H9 (cell line): ENCODE measurements around the gene ADAMTS16. TPM values are rescaled to one million over a fixed set of nuclear protein-coding genes. Genes with fewer than 3 reads are reported as not detected.

Experiments used
- DNase-seq: peaks from one replicate; pipeline ENCODE4 v3.0.0-alpha.2; 2017
- H2AFZ ChIP-seq: one replicate; pipeline ENCODE4 v1.6.1; 2013; ENCODE audit warnings: mild to moderate bottlenecking, low read length, control low read depth, moderate library complexity
- H2AK5ac ChIP-seq: 2 replicates; pipeline ENCODE4 v1.6.1; 2013; ENCODE audit warnings: low read length, control low read depth, mixed read lengths; ENCODE audit not compliant: insufficient read length
- H2BK120ac ChIP-seq: one replicate; pipeline ENCODE4 v1.6.1; 2013; ENCODE audit warnings: low read depth, mild to moderate bottlenecking, low read length, control low read depth, inconsistent platforms; ENCODE audit not compliant: poor library complexity, severe bottlenecking
- H2BK12ac ChIP-seq: 2 replicates; pipeline ENCODE4 v1.6.1; 2013; ENCODE audit warnings: low read length, control low read depth, mixed read lengths, low read depth; ENCODE audit not compliant: insufficient read length
- H2BK15ac ChIP-seq: 2 replicates; pipeline ENCODE4 v1.6.1; 2013; ENCODE audit warnings: low read depth, low read length, control low read depth
- H2BK20ac ChIP-seq: one replicate; pipeline ENCODE4 v1.6.1; 2013; ENCODE audit warnings: low read depth, mild to moderate bottlenecking, low read length, control low read depth, inconsistent platforms; ENCODE audit not compliant: poor library complexity, severe bottlenecking
- H2BK5ac ChIP-seq: 2 replicates; pipeline ENCODE4 v1.6.1; 2013; ENCODE audit warnings: low read length, control low read depth, mixed read lengths; ENCODE audit not compliant: insufficient read length
- H3K14ac ChIP-seq: 2 replicates; pipeline ENCODE4 v1.6.1; 2013; ENCODE audit warnings: low read length, control low read depth; ENCODE audit not compliant: insufficient read depth
- H3K18ac ChIP-seq: 2 replicates; pipeline ENCODE4 v1.6.1; 2013; ENCODE audit warnings: low read depth, mild to moderate bottlenecking, mixed read lengths, low read length, control low read depth; ENCODE audit not compliant: insufficient read length
- H3K23ac ChIP-seq: 2 replicates; pipeline ENCODE4 v1.6.1; 2013; ENCODE audit warnings: low read length, control low read depth, mixed read lengths, low read depth; ENCODE audit not compliant: insufficient read length
- H3K23me2 ChIP-seq: 2 replicates; pipeline ENCODE4 v1.6.1; 2013; ENCODE audit warnings: low read depth, mild to moderate bottlenecking, mixed read lengths, low read length, control low read depth; ENCODE audit not compliant: insufficient read length, poor library complexity, severe bottlenecking
- H3K27ac ChIP-seq: 2 replicates; pipeline ENCODE4 v1.5.1; 2013; ENCODE audit warnings: low read length, control low read depth, mixed read lengths, low read depth; ENCODE audit not compliant: insufficient read length
- H3K27me3 ChIP-seq: 2 replicates; pipeline ENCODE4 v1.6.1; 2013; ENCODE audit warnings: low read length, control low read depth, inconsistent platforms; ENCODE audit not compliant: insufficient read depth
- H3K4ac ChIP-seq: 2 replicates; pipeline ENCODE4 v1.6.1; 2013; ENCODE audit warnings: low read depth, mild to moderate bottlenecking, control low read depth, inconsistent platforms, low read length, moderate library complexity
- H3K4me1 ChIP-seq: 2 replicates; pipeline ENCODE4 v1.6.1; 2013; ENCODE audit warnings: low read length, control low read depth, inconsistent platforms; ENCODE audit not compliant: insufficient read depth
- H3K4me2 ChIP-seq: 2 replicates; pipeline ENCODE4 v1.6.1; 2013; ENCODE audit warnings: low read length, control low read depth, mixed read lengths; ENCODE audit not compliant: insufficient read length, insufficient read depth
- H3K56ac ChIP-seq: 2 replicates; pipeline ENCODE4 v1.6.1; 2013; ENCODE audit warnings: low read depth, mild to moderate bottlenecking, mixed read lengths, low read length, control low read depth; ENCODE audit not compliant: insufficient read length
- H3K79me1 ChIP-seq: 2 replicates; pipeline ENCODE4 v1.6.1; 2013; ENCODE audit warnings: low read depth, mild to moderate bottlenecking, moderate library complexity, low read length, control low read depth, inconsistent platforms; ENCODE audit not compliant: insufficient read depth, poor library complexity, severe bottlenecking
- H3K79me2 ChIP-seq: 2 replicates; pipeline ENCODE4 v1.6.1; 2013; ENCODE audit warnings: low read length, control low read depth, inconsistent platforms; ENCODE audit not compliant: insufficient read depth
- H3K9ac ChIP-seq: 2 replicates; pipeline ENCODE4 v1.6.1; 2013; ENCODE audit warnings: low read length, control low read depth, mixed read lengths; ENCODE audit not compliant: insufficient read length; ENCODE audit errors: extremely low read depth
- H3K9me3 ChIP-seq: one replicate; pipeline ENCODE4 v1.6.1; 2013; ENCODE audit warnings: low read depth, low read length, inconsistent platforms; ENCODE audit not compliant: control insufficient read depth
- H3T11ph ChIP-seq: one replicate; pipeline ENCODE4 v1.6.1; 2013; ENCODE audit warnings: mild to moderate bottlenecking, low read length, control low read depth, inconsistent platforms
- H4K20me1 ChIP-seq: one replicate; pipeline ENCODE4 v1.6.1; 2013; ENCODE audit not compliant: control insufficient read depth, insufficient read length, insufficient read depth
- H4K5ac ChIP-seq: 2 replicates; pipeline ENCODE4 v1.6.1; 2013; ENCODE audit warnings: low read depth, mild to moderate bottlenecking, mixed read lengths, low read length, control low read depth; ENCODE audit not compliant: insufficient read length
- H4K8ac ChIP-seq: replicated peaks from 2 replicates; pipeline ENCODE4 v1.6.1; 2013; ENCODE audit warnings: low read length, control low read depth, mixed read lengths, low read depth; ENCODE audit not compliant: insufficient read length
- H4K91ac ChIP-seq: 2 replicates; pipeline ENCODE4 v1.6.1; 2013; ENCODE audit warnings: low read depth, mild to moderate bottlenecking, moderate library complexity, mixed read lengths, low read length, control low read depth; ENCODE audit not compliant: insufficient read length
- H3K27ac Mint-ChIP-seq, 3 experiments: 2 replicates in 2 of 3; 3 replicates in 1 of 3; pipeline ENCODE4 v1.8.0; 2020 to 2021; ENCODE audit warnings: mixed read lengths in 3 of 3, mild to moderate bottlenecking in 1 of 3, moderate library complexity in 1 of 3
- H3K27me3 Mint-ChIP-seq: 2 replicates; pipeline ENCODE4 v1.8.0; 2021; ENCODE audit warnings: low read depth, mild to moderate bottlenecking, moderate library complexity, mixed read lengths
- H3K36me3 Mint-ChIP-seq, 3 experiments: 2 replicates in 2 of 3; 3 replicates in 1 of 3; pipeline ENCODE4 v1.8.0; 2020 to 2021; ENCODE audit warnings: low read depth in 3 of 3, mixed read lengths in 3 of 3; ENCODE audit not compliant: insufficient read depth in 1 of 3
- H3K4me1 Mint-ChIP-seq, 2 experiments: 2 replicates each; pipeline ENCODE4 v1.8.0; 2020; ENCODE audit warnings: mixed read lengths in 2 of 2
- H3K4me3 Mint-ChIP-seq, 2 experiments: 2 replicates in 1 of 2; 3 replicates in 1 of 2; pipeline ENCODE4 v1.8.0; 2020 to 2021; ENCODE audit warnings: mild to moderate bottlenecking in 2 of 2, mixed read lengths in 2 of 2, moderate library complexity in 1 of 2
- H3K9me3 Mint-ChIP-seq, 2 experiments: 2 replicates in 1 of 2; 3 replicates in 1 of 2; pipeline ENCODE4 v1.8.0; 2020; ENCODE audit warnings: mild to moderate bottlenecking in 2 of 2, mixed read lengths in 2 of 2, moderate library complexity in 1 of 2
- CTCF ChIP-seq: fragments of 200-600 bp; sonication (generic); conservative IDR thresholded peaks from 3 replicates; pipeline ENCODE4 v1.8.0; 2021; ENCODE audit warnings: antibody characterized with exemption, mild to moderate bottlenecking
- WGBS: extraction: QIAGEN DNeasy Blood & Tissue Kit; methylation state at CpG from one replicate; pipeline ENCODE4 v1.1.7; 2013; ENCODE audit warnings: missing lambda C conversion rate, low lambda C conversion rate, mixed read lengths; ENCODE audit not compliant: insufficient read length; ENCODE audit errors: extremely low coverage; 5-methylcytosine and 5-hydroxymethylcytosine counted together
- total RNA-seq: library from RNA; stranded (reverse); gene quantifications from 2 replicates; pipeline ENCODE4 v1.2.1, GENCODE V29; 2021

Gene ADAMTS16
- total RNA-seq, 1 experiment from 2014 or later, result 4.5 TPM

- no peak overlapping the region for H3K4me2 ChIP-seq
- H3K27me3 Mint-ChIP-seq, result no peaks in the 10 kb centered on the region
- no peak overlapping the region for H3K18ac ChIP-seq
- no peaks in the 10 kb centered on the region; a peak in 1 of 5 replicates for H3K9me3 Mint-ChIP-seq
- no peak overlapping the region for H2BK120ac ChIP-seq
- no peaks in the 10 kb centered on the region for H3K36me3 Mint-ChIP-seq
- H2AFZ ChIP-seq, result no peak overlapping the region
- peaks cover 8% of the 10 kb centered on the region; the same call in 1 of the 2 replicates for H3K4me1 ChIP-seq
- no peak for DNase-seq
- H3K56ac ChIP-seq, result no peak overlapping the region
- H3K4me3 Mint-ChIP-seq, result no peak overlapping the region
- H2BK15ac ChIP-seq, result no peak overlapping the region
- H3K23ac ChIP-seq, result no peak overlapping the region
- no peak overlapping the region for H2BK12ac ChIP-seq
- H4K91ac ChIP-seq, result no peak overlapping the region
- H3K4me1 Mint-ChIP-seq, result peaks cover 27 to 31% of the 10 kb centered on the region in 2 experiments
- no peak overlapping the region for H2BK5ac ChIP-seq
- no peak overlapping the region for H3K27ac ChIP-seq
- H4K20me1 ChIP-seq, result no peaks in the 10 kb centered on the region
- peak overlapping the region in 2 of 3 experiments; percentile 36 to 66; a peak in 2 of 7 replicates for H3K27ac Mint-ChIP-seq
- no CpG with 5 or more reads among the region's 10 CpGs for WGBS
- no peak overlapping the region for H4K5ac ChIP-seq
- TF ChIP-seq CTCF, result no peak
- H4K8ac ChIP-seq, result no peak overlapping the region
- H3K79me1 ChIP-seq, result no peaks in the 10 kb centered on the region
- no peaks in the 10 kb centered on the region for H3K23me2 ChIP-seq
- no peaks in the 10 kb centered on the region for H3K27me3 ChIP-seq
- no peaks in the 10 kb centered on the region for H3K9me3 ChIP-seq
- H3K9ac ChIP-seq, result no peak overlapping the region
- H2BK20ac ChIP-seq, result no peak overlapping the region
- no peak overlapping the region; the same call in 1 of the 2 replicates for H3K4ac ChIP-seq
- no peak overlapping the region; the same call in 1 of the 2 replicates for H3K14ac ChIP-seq
- H3T11ph ChIP-seq, result no peak overlapping the region
- no peaks in the 10 kb centered on the region for H3K79me2 ChIP-seq
- H2AK5ac ChIP-seq, result no peak overlapping the region
Measured at GRCh38 chr5:5341531-5342292, 201.6 kb downstream of the ADAMTS16 start.
